GM12875 (cell line): ENCODE results near the gene EMX1.
"Not testable (repeated sequence)": the region's sequence is repeated elsewhere in the genome, so short reads cannot be mapped to it uniquely, and the experiment has no call there.

Source experiments
- H3K4me3 ChIP-seq: one replicate; pipeline ENCODE4 v1.5.1; 2011; ENCODE audit warnings: low read depth, low read length, control low read depth
- CTCF ChIP-seq: IDR thresholded peaks from 2 replicates; pipeline ENCODE4 v1.5.1; 2011; ENCODE audit warnings: low read depth, mild to moderate bottlenecking, control low read depth, inconsistent platforms, low read length, moderate library complexity, borderline replicate concordance; ENCODE audit not compliant: insufficient read depth

EMX1 gene

GRCh38 chr2:72901426-72901825 is 15.9 kb upstream of the EMX1 start:
- H3K4me3 ChIP-seq, result no peak overlapping the region
- TF ChIP-seq CTCF, result no peak

DNA sequence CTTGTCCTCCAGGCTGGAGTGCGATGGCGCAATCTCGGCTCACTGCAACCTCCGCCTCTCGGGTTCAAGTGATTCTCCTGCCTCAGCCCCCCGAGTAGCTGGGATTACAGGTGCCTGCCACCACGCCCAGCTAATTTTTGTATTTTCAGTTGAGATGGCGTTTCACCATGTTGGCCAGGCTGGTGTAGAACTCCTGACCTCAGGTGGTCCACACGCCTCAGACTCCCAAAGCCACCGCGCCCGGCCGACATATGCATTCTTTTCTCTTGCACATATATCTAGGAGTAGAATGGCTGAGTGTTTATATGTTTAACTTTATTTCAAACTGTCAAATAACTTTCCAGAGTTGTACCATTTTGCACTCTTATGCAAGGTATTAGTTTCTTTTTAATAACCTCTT is 9.9 kb upstream of the EMX1 start:
- not testable (repeated sequence) for H3K4me3 ChIP-seq

DNA sequence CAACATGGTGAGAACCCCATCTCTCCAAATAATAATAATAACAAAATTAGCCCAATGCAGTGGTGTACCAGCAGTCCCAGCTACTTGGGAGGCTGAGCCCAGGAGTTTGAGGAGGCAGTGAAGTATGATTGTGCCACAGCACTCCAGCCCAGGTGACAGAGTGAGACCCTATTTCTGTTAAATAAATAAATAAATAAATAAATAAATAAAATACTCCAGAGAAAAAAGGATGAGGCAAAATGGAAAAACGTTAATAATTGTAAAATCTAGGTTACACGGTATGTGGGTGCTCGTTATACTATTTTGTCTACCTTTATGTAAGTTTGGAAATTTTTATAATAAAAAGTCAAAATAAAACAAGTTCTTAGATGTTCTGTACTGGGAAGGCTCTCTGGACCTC is 8.6 kb upstream of the EMX1 start:
- H3K4me3 ChIP-seq, result no peak overlapping the region
- TF ChIP-seq CTCF, result no peak

GRCh38 chr2:72911256-72911655 is 6.1 kb upstream of the EMX1 start:
- no peak overlapping the region for H3K4me3 ChIP-seq
- TF ChIP-seq CTCF, result no peak

- TF ChIP-seq CTCF, result 0 out of 2 replicates have a peak, but pooled peaks have one; percentile 4
- no peak overlapping the region for H3K4me3 ChIP-seq
These were observed 3.7 kb upstream of the EMX1 start for GRCh38 chr2:72913486-72914205.

DNA sequence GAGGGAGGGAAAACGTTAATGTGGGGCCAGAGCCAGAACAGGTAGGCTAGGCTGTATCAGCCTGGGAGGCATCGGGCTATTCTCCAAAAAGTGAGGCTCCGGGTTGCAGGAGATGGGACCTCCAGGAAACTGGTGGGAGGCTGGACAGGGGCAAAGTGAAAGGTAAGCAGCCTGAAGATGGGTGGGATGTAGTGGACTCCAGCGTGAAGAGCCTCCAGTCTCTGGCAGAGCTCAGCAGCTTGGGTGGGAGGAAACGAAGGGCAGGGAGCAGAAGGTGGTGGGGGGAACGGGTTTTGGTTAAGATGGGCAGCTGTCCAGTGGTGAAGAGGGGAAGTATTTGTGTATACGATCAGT is 3.1 kb upstream of the EMX1 start:
- H3K4me3 ChIP-seq, result no peak overlapping the region
- TF ChIP-seq CTCF, result no peak

DNA sequence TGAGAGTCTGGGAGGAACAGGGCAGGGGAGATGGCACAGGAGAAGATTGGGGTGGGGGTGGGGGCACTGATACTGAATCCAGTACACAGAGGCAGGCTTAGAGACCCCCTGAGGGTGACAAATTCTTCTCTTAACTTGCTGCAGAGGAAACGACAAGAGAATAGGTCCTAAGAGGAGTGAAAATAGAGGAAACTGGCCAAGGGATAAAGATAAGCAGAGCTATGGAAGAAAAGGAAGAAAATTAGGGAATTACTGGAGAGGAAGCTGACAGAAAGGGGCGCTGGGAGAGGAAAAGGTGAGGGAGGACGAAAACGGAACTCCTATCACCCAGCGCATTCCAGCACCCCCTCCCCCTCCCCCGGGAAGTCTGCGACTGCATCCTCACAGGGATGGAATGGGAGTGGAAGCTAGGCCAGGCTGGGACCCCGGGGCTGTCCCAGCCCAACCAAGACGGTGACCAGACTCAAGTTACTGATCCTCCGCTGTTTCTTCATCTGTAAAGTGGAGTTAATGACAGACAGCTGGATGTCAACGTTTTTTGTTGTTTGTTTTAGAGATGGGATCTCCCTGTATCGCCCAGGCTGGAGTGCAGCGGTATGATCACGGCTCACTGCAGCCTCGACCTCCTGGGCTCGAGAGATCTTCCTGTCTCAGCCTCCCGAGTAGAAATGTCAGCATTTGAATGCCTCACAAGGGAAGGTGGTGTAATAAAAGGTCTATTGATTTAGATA is 2.6 kb upstream of the EMX1 start:
- TF ChIP-seq CTCF, result no peak

More for the DNA sequence above, 2.6 kb upstream of the EMX1 start:
- no peak overlapping the region for H3K4me3 ChIP-seq
